H54 (cell line): ENCODE data around the gene BMP8A.
"Not testable (repeated sequence)": the region's sequence is repeated elsewhere in the genome, so short reads cannot be mapped to it uniquely, and the experiment has no call there.

Experiments
- DNase-seq: peaks from one replicate; pipeline ENCODE4 v3.0.0; 2011; ENCODE audit warnings: low spot score, mixed read lengths; ENCODE audit not compliant: insufficient read length
- FAIRE-seq: peaks from 3 replicates; lab custom pipeline; 2011; peaks lifted over from hg19 to GRCh38; lab: Jason Lieb, UNC
- POLR2A ChIP-seq: IDR thresholded peaks from 2 replicates; pipeline ENCODE4 v1.6.1; 2011; ENCODE audit warnings: low read depth, mild to moderate bottlenecking, low read length

Gene BMP8A

GRCh38 chr1:39522661-39523567, 31.5 kb downstream of the BMP8A start:
- DNase-seq (no peak), FAIRE-seq (no peak)
- no peak for TF ChIP-seq POLR2A

DNA sequence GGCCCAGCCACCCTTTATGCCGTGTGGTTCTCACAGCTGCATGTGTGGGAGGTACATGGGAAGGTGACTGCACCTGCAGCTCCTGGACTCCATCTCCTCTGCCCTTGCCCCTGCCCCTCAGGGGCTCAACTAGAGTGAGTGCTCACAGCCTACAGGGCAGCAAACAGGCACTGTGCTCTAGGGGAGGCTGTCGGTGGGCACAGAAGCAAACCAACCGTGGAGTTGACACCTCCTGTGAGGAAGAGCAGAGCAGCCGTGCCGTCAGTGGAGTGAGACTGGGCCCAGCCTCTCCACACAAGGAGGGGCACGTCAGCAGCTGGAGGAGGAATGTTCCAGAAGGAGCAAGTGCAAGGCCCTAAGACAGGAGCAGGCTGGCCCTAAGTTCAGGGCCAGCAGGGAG, 32.7 kb downstream of the BMP8A start:
- TF ChIP-seq POLR2A, result no peak

DNA sequence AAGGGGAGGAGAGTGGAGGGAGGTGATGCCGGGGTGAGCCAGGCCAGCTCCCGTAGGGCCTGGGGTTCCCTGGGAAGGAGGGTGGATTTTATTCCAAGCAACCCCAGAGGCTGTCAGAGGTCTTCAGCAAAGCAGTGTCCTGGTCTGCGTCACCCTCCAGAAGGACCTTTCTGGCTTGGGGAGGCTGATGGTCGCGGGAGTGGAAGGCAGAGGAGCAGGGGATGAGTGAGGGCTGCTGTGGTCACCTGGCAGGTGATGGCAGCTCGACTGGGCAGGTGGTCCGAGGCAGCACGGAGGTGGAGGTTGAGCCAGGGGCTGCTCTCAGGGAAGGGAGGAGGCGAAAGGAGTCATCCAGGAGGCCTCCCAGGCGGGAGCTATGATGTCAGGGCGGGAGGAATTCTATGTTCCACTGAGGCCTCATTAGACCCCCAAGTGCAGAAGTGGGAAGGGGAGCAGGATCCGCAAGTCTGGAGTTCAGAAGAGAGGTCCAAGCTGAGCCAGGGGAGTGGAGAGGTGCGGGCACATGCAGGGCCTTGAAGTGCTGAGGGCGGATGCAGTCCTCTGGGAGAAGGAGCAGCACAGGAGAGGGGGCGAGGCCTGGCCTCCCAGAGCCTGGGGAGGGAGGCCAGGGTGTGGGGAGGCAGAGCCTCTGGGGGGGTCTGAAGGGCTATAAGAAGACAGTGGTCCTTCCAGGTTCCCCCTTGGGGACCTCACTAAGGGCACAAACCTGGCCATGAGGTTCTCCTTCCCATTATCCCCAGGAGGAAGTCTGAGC, 33.3 kb downstream of the BMP8A start:
- no peak for FAIRE-seq
- TF ChIP-seq POLR2A, result no peak
- no peak for DNase-seq

More for the DNA sequence above, 32.7 kb downstream of the BMP8A start:
- FAIRE-seq (no peak), DNase-seq (no peak)

- FAIRE-seq (no peak), DNase-seq (no peak)
- TF ChIP-seq POLR2A, result no peak
Observed at GRCh38 chr1:39525366-39526165, 34.1 kb downstream of the BMP8A start.

DNA sequence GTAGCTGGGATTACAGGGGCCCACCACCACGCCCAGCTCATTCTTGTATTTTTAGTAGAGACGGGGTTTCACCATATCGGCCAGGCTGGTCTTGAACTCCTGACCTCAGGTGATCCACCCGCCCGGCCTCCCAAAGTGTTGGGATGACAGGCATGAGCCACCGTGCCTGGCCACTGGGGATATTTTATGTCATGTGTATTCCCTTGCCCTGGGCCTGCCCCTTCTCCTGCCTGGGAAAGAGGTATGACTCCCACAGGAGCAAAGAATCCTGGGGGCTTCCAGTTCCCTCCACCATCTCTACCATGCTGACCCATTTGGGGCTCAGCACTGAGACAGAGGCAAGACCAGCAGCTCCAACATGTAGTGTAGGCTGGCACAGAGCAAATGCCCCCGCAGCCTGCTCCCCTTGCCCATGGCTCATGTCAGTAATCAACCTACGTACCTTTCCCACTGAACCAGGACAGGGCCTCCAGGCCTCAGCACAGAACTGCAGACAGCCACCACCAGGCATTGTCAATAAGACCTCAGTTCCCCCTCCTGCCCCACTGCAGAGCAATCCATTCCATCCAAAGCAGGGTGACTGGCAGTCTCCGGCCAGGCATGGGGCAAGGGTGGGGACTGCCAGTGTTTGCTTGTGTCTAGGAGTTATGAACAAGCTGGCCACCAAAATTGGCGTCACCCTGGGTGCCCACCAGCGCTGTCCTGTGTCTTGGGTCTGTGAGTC, 35.2 kb downstream of the BMP8A start:
- no peak for FAIRE-seq
- DNase-seq, result no peak
- TF ChIP-seq POLR2A, result no peak

- DNase-seq, FAIRE-seq: not testable (repeated sequence)
Observed at GRCh38 chr1:39527190-39527579, 35.7 kb downstream of the BMP8A start.

DNA sequence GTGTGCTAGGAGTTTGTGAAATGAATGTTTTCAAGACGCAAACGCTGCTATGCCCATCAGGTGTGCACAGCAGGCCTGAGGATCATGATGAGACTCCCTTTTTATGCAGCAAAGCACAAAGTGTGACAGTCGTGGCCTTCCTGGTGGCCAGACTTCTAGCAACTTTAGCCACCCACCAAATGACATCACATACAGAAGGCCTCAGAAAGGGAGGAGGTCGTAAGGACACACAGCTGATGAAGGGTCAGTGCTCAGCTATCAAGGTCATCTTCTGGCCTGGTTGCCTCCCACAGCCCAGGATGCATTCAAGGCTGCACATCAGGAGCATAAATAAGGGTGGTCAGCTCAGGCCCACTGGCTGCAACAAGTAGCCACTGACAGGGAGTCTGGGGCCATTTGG, 36.6 kb downstream of the BMP8A start:
- no peak for FAIRE-seq
- TF ChIP-seq POLR2A, result no peak
- no peak for DNase-seq

DNA sequence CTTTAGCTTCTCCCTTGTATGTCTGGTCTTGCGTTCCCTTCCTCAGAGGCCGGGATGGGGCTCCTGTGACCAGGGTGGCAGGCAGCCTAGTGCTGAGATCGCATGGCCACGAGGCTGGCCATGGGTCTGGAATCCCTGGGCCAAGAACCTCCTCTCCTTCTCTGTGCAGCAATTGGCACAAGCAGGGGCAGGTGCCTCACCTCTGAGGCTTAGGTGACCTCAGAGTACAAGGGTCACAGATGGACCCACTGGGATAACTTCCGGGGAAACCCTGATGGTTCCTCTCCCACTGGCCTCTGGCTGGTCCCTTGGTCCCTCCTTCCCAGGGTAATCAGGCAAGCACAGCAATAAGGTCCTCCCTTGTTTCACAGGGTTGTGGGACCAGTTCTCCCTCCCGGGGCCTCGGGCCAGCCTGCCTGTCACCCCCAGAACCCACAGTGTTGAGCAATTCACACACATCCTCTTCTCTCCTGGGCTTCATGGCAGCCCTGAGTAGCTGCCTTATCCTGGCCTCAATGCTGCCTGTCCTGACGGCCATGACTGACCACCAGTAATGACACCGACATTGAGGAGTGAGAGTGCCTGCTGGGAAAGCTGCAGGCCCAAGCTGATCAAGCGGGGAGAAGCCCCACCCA, 38.6 kb downstream of the BMP8A start:
- no peak for DNase-seq

DNA sequence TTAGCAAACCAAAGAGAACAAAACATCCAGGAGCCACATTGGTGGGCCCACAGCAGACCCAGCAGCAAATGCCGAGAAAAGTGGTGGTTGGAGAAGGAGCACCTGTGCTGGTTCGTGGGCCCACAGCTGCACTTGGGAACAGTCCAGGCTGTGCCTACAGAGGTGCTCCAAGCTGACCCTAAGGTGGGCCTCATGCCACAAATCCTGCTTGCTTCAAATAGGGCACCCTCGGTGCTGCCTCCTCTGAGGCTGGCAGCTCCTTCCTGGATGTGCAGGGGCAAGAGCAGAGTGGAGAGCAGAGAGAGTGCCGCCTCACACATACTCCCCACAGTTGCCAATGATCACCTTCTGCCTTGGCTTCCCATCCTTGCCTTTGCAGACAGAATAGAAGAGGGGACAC, 40.1 kb downstream of the BMP8A start:
- no peak for FAIRE-seq
- DNase-seq, result no peak
- no peak for TF ChIP-seq POLR2A

More for the DNA sequence above, 38.6 kb downstream of the BMP8A start:
- TF ChIP-seq POLR2A, result no peak
- no peak for FAIRE-seq

DNA sequence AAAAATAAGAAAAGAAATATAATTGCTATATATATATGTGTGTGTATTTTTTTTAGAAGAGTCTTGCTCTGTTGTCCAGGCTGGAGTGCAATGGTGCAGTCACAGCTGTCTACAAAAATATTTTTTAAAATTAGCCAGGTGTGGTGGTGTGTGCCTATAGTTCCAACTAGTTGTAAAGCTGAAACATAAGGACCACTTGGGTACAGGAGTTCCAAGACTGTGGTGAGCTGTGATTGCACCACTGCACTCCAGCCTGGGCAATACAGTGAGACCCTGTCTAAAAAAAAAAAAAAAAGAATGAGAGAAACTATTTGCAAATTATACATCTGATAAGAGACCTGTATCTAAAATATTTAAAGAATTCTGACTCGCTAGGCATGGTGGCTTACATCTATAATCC, 42.0 kb downstream of the BMP8A start:
- DNase-seq (no peak), FAIRE-seq (no peak)
- no peak for TF ChIP-seq POLR2A

DNA sequence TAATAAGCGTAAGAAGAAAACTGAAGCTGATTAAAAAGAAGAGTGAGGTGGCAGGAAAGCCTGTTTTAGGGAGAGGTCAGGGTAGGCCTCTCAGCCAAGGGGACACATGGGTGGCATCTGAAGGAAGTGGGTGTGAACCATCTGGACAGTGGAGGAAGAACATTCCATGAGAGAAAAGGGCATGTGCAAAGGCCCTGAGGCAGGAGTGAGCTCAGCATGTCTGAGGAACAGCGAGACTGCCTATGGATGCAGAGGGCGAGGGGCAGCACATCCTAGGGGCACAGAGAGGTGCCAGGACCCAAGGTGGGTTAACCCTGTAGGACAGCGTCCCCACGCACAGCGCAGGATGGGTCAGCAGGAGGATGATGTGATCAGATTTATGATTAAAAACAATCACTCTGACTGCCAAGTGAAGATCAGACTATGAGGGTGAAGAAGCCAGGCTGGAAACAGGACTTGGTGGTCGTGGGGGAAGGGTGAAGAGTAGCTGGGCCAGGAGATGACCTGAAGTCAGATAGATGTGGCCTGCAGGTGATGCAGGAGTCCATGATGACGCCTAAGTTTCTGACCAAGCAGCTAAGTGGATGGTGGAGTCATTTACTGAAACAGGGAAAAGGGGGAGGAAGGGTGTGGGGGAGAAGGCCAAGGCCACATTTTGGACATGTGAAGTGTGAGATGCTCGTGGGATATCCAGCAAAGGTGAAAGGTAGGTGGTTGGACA, 47.3 kb downstream of the BMP8A start:
- DNase-seq, result no peak
- no peak for TF ChIP-seq POLR2A
- FAIRE-seq, result no peak

DNA sequence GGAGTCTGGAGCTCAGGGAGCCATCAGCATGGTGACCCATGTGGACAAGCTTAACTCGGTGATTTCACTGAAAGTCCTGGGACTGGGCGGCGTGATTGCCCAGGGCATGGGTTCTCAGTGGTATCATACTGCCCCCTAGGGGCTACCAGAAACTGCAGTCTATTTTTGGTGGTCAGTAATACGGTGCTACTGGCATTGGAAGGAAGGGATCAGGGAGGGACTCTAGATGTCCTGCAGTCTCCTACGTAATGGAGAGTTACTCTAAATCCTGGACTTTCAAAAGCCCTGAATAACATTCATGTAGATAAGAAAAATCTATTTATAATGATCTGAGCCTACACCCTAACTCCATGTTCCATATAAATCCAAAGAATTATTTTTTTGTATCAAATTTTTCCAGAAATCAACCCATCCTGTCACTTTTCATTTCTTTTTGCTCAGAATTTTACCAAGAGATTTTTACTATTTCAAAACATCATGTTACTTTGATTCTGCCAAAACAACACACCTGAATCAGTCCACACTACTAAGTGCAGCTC, 47.9 kb downstream of the BMP8A start:
- FAIRE-seq, result peak; percentile 69
- DNase-seq, result peak; percentile 91
- no peak for TF ChIP-seq POLR2A
